Activated CD4-positive, alpha-beta T cell treated with anti-CD3 and anti-CD28 coated beads, Interleukin-2, amount 10 ng/mL, durations not matched to agents 24 days and 14 days (primary cell): ENCODE measurements around the gene DPP3. TPM values are rescaled to one million over a fixed set of nuclear protein-coding genes. Genes with fewer than 3 reads are reported as not detected.

ENCODE experiments used
- DNase-seq: peaks from one replicate; pipeline ENCODE4 v3.0.0; 2022
- H3K27ac Mint-ChIP-seq: one replicate; pipeline ENCODE4 v1.8.0; 2022; ENCODE audit warnings: mild to moderate bottlenecking, mixed read lengths
- H3K27me3 Mint-ChIP-seq: one replicate; pipeline ENCODE4 v1.8.0; 2022; ENCODE audit warnings: mixed read lengths
- H3K36me3 Mint-ChIP-seq: one replicate; pipeline ENCODE4 v1.8.0; 2022; ENCODE audit warnings: low read depth, mild to moderate bottlenecking, mixed read lengths
- H3K4me1 Mint-ChIP-seq: one replicate; pipeline ENCODE4 v1.8.0; 2021; ENCODE audit warnings: mixed read lengths
- H3K4me3 Mint-ChIP-seq: one replicate; pipeline ENCODE4 v1.8.0; 2022; ENCODE audit warnings: mild to moderate bottlenecking, moderate library complexity, mixed read lengths
- H3K9me3 Mint-ChIP-seq: one replicate; pipeline ENCODE4 v1.8.0; 2021; ENCODE audit warnings: mixed read lengths
- intact Hi-C: fragments of 100-400 bp; cut with micrococcal nuclease; formaldehyde crosslinking; loops from one replicate; pipeline ENCODE4 v1.15.1; 2023
- total RNA-seq: library from RNA; stranded (reverse); gene quantifications from 2 replicates; pipeline ENCODE4 v1.2.3, GENCODE V29; 2022

DPP3 gene
- total RNA-seq, 1 donor from 2014 or later: 106 TPM

GRCh38 chr11:66469441-66469840 lies 10.8 kb upstream of the DPP3 start:
- H3K27me3 Mint-ChIP-seq: no peaks in the 10 kb centered on the region
- peaks cover 13% of the 10 kb centered on the region for H3K36me3 Mint-ChIP-seq

GRCh38 chr11:66470015-66470414 lies 10.2 kb upstream of the DPP3 start:
- H3K9me3 Mint-ChIP-seq: no peaks in the 10 kb centered on the region
- peaks cover 21% of the 10 kb centered on the region for H3K4me1 Mint-ChIP-seq
- intact Hi-C loops: no loop called here
- H3K4me3 Mint-ChIP-seq: no peak overlapping the region
- DNase-seq: no peak
- H3K36me3 Mint-ChIP-seq: peaks cover 13% of the 10 kb centered on the region
- no peaks in the 10 kb centered on the region for H3K27me3 Mint-ChIP-seq
- H3K27ac Mint-ChIP-seq: no peak overlapping the region

More at GRCh38 chr11:66469441-66469840, 10.8 kb upstream of the DPP3 start:
- H3K4me1 Mint-ChIP-seq: peaks cover 21% of the 10 kb centered on the region
- intact Hi-C loops: loop anchor here (5.0 kb wide), 1 partner anchor 148 kb away; the partner anchor contains the start of gene RBM14
- no peak overlapping the region for H3K27ac Mint-ChIP-seq
- no peak overlapping the region for H3K4me3 Mint-ChIP-seq
- no peak for DNase-seq
- H3K9me3 Mint-ChIP-seq: no peaks in the 10 kb centered on the region

- DNase-seq: no peak
- peaks cover 13% of the 10 kb centered on the region for H3K36me3 Mint-ChIP-seq
- H3K4me3 Mint-ChIP-seq: no peak overlapping the region
- no peak overlapping the region for H3K27ac Mint-ChIP-seq
- no peaks in the 10 kb centered on the region for H3K27me3 Mint-ChIP-seq
- no peaks in the 10 kb centered on the region for H3K9me3 Mint-ChIP-seq
- intact Hi-C loops: no loop called here
- H3K4me1 Mint-ChIP-seq: peaks cover 18% of the 10 kb centered on the region
Measured at GRCh38 chr11:66471142-66471541, 9.1 kb upstream of the DPP3 start.

GRCh38 chr11:66472054-66472453 lies 8.2 kb upstream of the DPP3 start:
- Mint-ChIP-seq H3K9me3 (no peaks in the 10 kb centered on the region), H3K4me3 (no peak overlapping the region), H3K36me3 (peaks cover 15% of the 10 kb centered on the region), H3K4me1 (peaks cover 14% of the 10 kb centered on the region), H3K27me3 (no peaks in the 10 kb centered on the region), H3K27ac (no peak overlapping the region)
- no peak for DNase-seq
- intact Hi-C loops: no loop called here

- peaks cover 12% of the 10 kb centered on the region for H3K4me1 Mint-ChIP-seq
- DNase-seq: no peak
- no peaks in the 10 kb centered on the region for H3K27me3 Mint-ChIP-seq
- no peak overlapping the region for H3K27ac Mint-ChIP-seq
- H3K36me3 Mint-ChIP-seq: peaks cover 15% of the 10 kb centered on the region
- no peak overlapping the region for H3K4me3 Mint-ChIP-seq
- intact Hi-C loops: no loop called here
- no peaks in the 10 kb centered on the region for H3K9me3 Mint-ChIP-seq
Measured at GRCh38 chr11:66473167-66473566, 7.1 kb upstream of the DPP3 start.

- Mint-ChIP-seq H3K9me3 (no peaks in the 10 kb centered on the region), H3K27me3 (no peaks in the 10 kb centered on the region), H3K4me1 (peaks cover 12% of the 10 kb centered on the region), H3K4me3 (no peak overlapping the region), H3K27ac (no peak overlapping the region), H3K36me3 (peaks cover 15% of the 10 kb centered on the region)
- no peak for DNase-seq
- intact Hi-C loops: no loop called here
Measured at GRCh38 chr11:66473608-66474515, 6.4 kb upstream of the DPP3 start.

- Mint-ChIP-seq H3K9me3 (no peaks in the 10 kb centered on the region), H3K27ac (no peak overlapping the region), H3K36me3 (peaks cover 12% of the 10 kb centered on the region), H3K27me3 (no peaks in the 10 kb centered on the region), H3K4me3 (no peak overlapping the region), H3K4me1 (peaks cover 16% of the 10 kb centered on the region)
- intact Hi-C loops: no loop called here
- DNase-seq: no peak
Measured at GRCh38 chr11:66475349-66476172, 4.7 kb upstream of the DPP3 start.

- H3K9me3 Mint-ChIP-seq: no peaks in the 10 kb centered on the region
- no peak for DNase-seq
- no peak overlapping the region for H3K27ac Mint-ChIP-seq
- peaks cover 20% of the 10 kb centered on the region for H3K4me1 Mint-ChIP-seq
- H3K27me3 Mint-ChIP-seq: no peaks in the 10 kb centered on the region
- H3K4me3 Mint-ChIP-seq: no peak overlapping the region
- peaks cover 12% of the 10 kb centered on the region for H3K36me3 Mint-ChIP-seq
- intact Hi-C loops: no loop called here
Measured at GRCh38 chr11:66476173-66476840, 3.9 kb upstream of the DPP3 start.

DNA sequence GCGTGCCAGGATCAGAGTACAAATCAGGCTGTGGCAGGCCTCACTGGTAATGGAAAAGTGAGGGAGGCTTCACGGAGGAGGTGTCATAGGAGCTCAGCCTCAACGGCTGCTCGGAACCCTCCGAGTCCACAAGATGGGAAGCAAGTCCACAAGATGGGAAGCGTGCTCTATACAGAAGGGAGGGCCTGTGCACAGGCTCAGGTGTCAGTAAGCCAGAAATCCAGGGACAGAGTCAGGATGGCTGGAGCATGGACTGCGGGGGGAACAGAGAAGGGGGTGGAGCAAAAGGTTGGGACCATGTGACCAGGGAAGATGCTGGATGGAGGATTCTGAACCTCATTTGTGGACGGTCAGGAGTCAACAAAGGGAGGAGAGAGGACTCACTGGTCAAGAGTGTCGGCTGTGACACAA lies 3.4 kb upstream of the DPP3 start:
- peaks cover 12% of the 10 kb centered on the region for H3K36me3 Mint-ChIP-seq
- DNase-seq: no peak
- intact Hi-C loops: no loop called here
- no peaks in the 10 kb centered on the region for H3K9me3 Mint-ChIP-seq
- H3K4me1 Mint-ChIP-seq: peaks cover 20% of the 10 kb centered on the region
- H3K4me3 Mint-ChIP-seq: no peak overlapping the region
- no peaks in the 10 kb centered on the region for H3K27me3 Mint-ChIP-seq
- H3K27ac Mint-ChIP-seq: no peak overlapping the region

GRCh38 chr11:66477263-66478201 lies 2.7 kb upstream of the DPP3 start:
- Mint-ChIP-seq H3K4me3 (peak overlapping the region; percentile 41), H3K4me1 (peaks cover 23% of the 10 kb centered on the region), H3K9me3 (no peaks in the 10 kb centered on the region), H3K36me3 (peaks cover 11% of the 10 kb centered on the region), H3K27me3 (no peaks in the 10 kb centered on the region), H3K27ac (no peak overlapping the region)
- no peak for DNase-seq
- intact Hi-C loops: loop anchor here (2.0 kb wide), 1 partner anchor 69 kb away; no protein-coding TSS in a partner anchor

GRCh38 chr11:66478729-66479393 lies 1.4 kb upstream of the DPP3 start:
- intact Hi-C loops: loop anchor here (2.0 kb wide), 1 partner anchor 70 kb away; no protein-coding TSS in a partner anchor
- Mint-ChIP-seq H3K27ac (peak overlapping the region; percentile 90), H3K27me3 (no peaks in the 10 kb centered on the region)

DNA sequence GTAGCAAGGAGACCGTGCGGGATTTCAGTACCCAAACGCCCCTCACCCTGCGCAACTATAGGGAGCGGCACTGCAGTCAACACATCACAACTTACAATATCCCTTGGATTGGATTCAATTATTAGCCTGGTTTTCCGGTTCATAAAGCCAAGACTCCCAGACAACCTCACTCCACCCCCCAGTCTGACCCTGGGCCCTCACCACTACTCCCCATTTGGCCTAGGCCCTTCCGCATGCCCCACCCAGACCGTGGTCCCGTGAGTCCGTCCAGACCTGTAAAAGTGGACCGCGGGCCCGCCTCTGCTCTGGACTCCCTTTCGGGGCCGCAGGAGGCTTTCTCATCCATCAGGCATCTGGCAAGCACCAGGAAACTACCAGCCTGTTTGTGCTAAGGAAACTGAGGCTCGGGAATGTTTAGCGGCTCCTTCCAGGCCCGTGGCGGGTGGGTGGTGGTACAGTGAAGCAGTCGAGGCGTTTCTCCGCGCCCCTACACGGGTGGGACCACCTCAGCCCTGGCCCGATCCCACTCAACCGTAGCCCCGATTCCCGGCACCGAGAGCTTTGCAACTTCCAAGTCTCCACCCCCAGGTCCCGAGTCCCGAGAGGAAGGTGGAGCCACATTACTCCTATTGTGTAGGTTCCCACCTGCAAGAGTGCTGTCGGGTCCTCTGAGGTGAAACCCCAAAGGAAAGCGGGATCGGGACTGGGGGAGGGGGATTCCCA lies 679 bp upstream of the DPP3 start:
- Mint-ChIP-seq H3K27me3 (no peaks in the 10 kb centered on the region), H3K27ac (peak overlapping the region; percentile 90), H3K9me3 (no peaks in the 10 kb centered on the region), H3K4me1 (peaks cover 24% of the 10 kb centered on the region), H3K36me3 (peaks cover 11% of the 10 kb centered on the region), H3K4me3 (peak overlapping the region; percentile 93)
- intact Hi-C loops: loop anchor here (1.0 to 2.0 kb wide), 5 partner anchors 13 to 198 kb away; partner anchors contain the start of genes ACTN3, PELI3, RBM4B and ZDHHC24
- DNase-seq: peak; percentile 73

More at GRCh38 chr11:66478729-66479393, 1.4 kb upstream of the DPP3 start:
- peak overlapping the region; percentile 93 for H3K4me3 Mint-ChIP-seq
- peak; percentile 77 for DNase-seq
- H3K4me1 Mint-ChIP-seq: peaks cover 24% of the 10 kb centered on the region
- H3K36me3 Mint-ChIP-seq: peaks cover 14% of the 10 kb centered on the region
- H3K9me3 Mint-ChIP-seq: no peaks in the 10 kb centered on the region
